ENCODE data around the gene MRPL28.

DNA sequence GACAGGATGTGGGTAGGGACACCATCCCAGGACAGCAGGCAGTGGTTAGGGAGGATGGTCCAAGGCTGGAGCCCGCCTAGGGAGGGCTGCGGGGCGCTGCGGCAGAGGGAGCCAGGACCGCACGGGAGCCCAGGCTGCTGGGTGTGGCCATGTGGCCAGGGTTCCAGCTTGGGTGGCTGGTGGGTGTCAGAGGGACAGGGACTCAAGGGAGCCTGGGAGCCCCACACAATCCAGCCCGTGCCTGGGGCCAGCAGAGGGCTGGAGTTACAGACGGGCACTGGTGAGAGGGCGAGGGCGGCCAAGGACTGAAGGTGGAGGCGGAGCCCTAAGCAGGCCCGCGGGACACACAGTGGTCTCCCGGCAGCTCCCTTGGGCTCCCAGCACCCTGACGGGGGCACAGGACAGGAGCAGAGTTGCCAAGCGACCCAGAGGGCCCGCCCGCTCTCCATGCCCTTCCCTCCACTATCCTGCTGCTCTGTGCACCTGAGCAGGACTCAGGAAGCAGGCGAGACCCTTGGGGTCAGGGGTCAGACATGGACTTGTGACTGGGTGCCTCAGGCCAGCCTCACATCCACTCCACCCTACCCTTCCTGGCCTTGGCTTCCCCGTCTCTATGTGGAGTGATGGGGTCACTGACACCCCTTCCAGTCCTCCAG, 7.1 kb downstream of the MRPL28 start:
- TF ChIP-seq, protein P1, sequence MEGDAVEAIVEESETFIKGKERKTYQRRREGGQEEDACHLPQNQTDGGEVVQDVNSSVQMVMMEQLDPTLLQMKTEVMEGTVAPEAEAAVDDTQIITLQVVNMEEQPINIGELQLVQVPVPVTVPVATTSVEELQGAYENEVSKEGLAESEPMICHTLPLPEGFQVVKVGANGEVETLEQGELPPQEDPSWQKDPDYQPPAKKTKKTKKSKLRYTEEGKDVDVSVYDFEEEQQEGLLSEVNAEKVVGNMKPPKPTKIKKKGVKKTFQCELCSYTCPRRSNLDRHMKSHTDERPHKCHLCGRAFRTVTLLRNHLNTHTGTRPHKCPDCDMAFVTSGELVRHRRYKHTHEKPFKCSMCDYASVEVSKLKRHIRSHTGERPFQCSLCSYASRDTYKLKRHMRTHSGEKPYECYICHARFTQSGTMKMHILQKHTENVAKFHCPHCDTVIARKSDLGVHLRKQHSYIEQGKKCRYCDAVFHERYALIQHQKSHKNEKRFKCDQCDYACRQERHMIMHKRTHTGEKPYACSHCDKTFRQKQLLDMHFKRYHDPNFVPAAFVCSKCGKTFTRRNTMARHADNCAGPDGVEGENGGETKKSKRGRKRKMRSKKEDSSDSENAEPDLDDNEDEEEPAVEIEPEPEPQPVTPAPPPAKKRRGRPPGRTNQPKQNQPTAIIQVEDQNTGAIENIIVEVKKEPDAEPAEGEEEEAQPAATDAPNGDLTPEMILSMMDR (IDR thresholded peaks at IDR 0.05) = no peak
- no peak for TF ChIP-seq POLR2A (IDR thresholded peaks at IDR 0.05)
